ENCODE results near the gene WDR88. TPM values are rescaled to one million over a fixed set of nuclear protein-coding genes. Genes with fewer than 3 reads are reported as not detected.

WDR88 gene
- total and polyA plus RNA-seq, 4 donors = 0.08 TPM; not detected in 2

DNA sequence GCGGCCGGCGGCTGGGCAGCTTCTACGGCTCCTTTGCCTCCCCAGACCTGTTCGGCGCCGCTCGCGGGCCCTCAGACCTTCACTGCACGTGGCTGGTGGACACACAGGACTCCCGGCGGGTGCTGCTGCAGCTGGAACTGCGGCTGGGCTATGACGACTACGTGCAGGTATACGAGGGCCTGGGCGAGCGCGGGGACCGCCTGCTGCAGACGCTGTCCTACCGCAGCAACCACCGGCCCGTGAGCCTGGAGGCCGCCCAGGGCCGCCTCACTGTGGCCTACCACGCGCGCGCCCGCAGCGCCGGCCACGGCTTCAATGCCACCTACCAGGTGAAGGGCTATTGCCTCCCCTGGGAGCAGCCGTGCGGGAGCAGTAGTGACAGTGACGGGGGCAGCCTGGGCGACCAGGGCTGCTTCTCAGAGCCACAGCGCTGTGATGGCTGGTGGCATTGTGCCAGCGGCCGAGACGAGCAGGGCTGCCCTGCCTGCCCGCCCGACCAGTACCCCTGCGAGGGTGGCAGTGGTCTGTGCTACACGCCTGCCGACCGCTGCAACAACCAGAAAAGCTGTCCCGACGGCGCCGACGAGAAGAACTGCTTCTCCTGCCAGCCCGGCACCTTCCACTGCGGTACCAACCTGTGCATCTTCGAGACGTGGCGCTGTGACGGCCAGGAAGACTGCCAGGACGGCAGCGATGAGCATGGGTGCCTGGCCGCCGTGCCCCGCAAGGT, 73.8 kb downstream of the WDR88 start:
- H3K4me3 ChIP-seq (ENCODE audit: low read depth in 1 of 3, low read length in 3 of 3) = no peak overlapping the region
- no peak overlapping the region for H3K27ac ChIP-seq (ENCODE audit: low read depth in 1 of 2, low read length in 2 of 2)
- no peak for DNase-seq (ENCODE audit: low spot score)
- H3K4me1 ChIP-seq (ENCODE audit: control insufficient read depth in 4 of 4, insufficient read depth in 4 of 4, low read length in 3 of 4) = peaks cover 0 to 32% (median 20%) of the 10 kb centered on the region in 4 donors
- WGBS = 96% methylated on average over 64 of the region's 64 CpGs
- no peak overlapping the region for H3K9ac ChIP-seq (ENCODE audit: low read depth in 1 of 2, low read length in 2 of 2)
- H3K9me3 ChIP-seq (ENCODE audit: control insufficient read depth in 4 of 4, low read length in 3 of 4) = no peaks in the 10 kb centered on the region
- no peaks in the 10 kb centered on the region for H3K27me3 ChIP-seq (ENCODE audit: control insufficient read depth in 4 of 4, insufficient read depth in 4 of 4, low read length in 3 of 4)
- H3K36me3 ChIP-seq (ENCODE audit: control insufficient read depth in 4 of 4, insufficient read depth in 3 of 4, low read depth in 1 of 4, low read length in 3 of 4) = peaks cover 0 to 34% (median 11%) of the 10 kb centered on the region in 4 donors
- no peak for TF ChIP-seq EGR1 (IDR thresholded peaks at IDR 0.05; ENCODE audit: low read depth in 2 of 2)
- TF ChIP-seq, protein P1, sequence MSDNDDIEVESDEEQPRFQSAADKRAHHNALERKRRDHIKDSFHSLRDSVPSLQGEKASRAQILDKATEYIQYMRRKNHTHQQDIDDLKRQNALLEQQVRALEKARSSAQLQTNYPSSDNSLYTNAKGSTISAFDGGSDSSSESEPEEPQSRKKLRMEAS (IDR thresholded peaks at IDR 0.05) = no peak
- TF ChIP-seq SP1 (IDR thresholded peaks at IDR 0.05) = no peak
- TF ChIP-seq RAD21 (IDR thresholded peaks at IDR 0.05) = no peak
- TF ChIP-seq, protein P2, sequence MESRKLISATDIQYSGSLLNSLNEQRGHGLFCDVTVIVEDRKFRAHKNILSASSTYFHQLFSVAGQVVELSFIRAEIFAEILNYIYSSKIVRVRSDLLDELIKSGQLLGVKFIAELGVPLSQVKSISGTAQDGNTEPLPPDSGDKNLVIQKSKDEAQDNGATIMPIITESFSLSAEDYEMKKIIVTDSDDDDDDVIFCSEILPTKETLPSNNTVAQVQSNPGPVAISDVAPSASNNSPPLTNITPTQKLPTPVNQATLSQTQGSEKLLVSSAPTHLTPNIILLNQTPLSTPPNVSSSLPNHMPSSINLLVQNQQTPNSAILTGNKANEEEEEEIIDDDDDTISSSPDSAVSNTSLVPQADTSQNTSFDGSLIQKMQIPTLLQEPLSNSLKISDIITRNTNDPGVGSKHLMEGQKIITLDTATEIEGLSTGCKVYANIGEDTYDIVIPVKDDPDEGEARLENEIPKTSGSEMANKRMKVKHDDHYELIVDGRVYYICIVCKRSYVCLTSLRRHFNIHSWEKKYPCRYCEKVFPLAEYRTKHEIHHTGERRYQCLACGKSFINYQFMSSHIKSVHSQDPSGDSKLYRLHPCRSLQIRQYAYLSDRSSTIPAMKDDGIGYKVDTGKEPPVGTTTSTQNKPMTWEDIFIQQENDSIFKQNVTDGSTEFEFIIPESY (IDR thresholded peaks at IDR 0.05) = no peak
- TF ChIP-seq, protein P3, sequence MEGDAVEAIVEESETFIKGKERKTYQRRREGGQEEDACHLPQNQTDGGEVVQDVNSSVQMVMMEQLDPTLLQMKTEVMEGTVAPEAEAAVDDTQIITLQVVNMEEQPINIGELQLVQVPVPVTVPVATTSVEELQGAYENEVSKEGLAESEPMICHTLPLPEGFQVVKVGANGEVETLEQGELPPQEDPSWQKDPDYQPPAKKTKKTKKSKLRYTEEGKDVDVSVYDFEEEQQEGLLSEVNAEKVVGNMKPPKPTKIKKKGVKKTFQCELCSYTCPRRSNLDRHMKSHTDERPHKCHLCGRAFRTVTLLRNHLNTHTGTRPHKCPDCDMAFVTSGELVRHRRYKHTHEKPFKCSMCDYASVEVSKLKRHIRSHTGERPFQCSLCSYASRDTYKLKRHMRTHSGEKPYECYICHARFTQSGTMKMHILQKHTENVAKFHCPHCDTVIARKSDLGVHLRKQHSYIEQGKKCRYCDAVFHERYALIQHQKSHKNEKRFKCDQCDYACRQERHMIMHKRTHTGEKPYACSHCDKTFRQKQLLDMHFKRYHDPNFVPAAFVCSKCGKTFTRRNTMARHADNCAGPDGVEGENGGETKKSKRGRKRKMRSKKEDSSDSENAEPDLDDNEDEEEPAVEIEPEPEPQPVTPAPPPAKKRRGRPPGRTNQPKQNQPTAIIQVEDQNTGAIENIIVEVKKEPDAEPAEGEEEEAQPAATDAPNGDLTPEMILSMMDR (IDR thresholded peaks at IDR 0.05; ENCODE audit: low read depth, low read length, missing input control) = no peak
- no peak for TF ChIP-seq HNF4A (conservative IDR thresholded peaks at IDR 0.05)
- TF ChIP-seq, protein P4, sequence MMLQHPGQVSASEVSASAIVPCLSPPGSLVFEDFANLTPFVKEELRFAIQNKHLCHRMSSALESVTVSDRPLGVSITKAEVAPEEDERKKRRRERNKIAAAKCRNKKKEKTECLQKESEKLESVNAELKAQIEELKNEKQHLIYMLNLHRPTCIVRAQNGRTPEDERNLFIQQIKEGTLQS (IDR thresholded peaks at IDR 0.05) = no peak
- TF ChIP-seq YY1 (IDR thresholded peaks at IDR 0.05) = no peak
- no peak for TF ChIP-seq GABPA (IDR thresholded peaks at IDR 0.05 in 1 of 2, conservative IDR thresholded peaks at IDR 0.05 in 1 of 2)
- no peak for TF ChIP-seq RXRA (IDR thresholded peaks at IDR 0.05)
- no peak for TF ChIP-seq FOXA2 (IDR thresholded peaks at IDR 0.05)
- no peak for TF ChIP-seq TAF1 (conservative IDR thresholded peaks at IDR 0.05)
- no peak for TF ChIP-seq JUND (IDR thresholded peaks at IDR 0.05)
- TF ChIP-seq FOXA1 (IDR thresholded peaks at IDR 0.05) = no peak
- TF ChIP-seq, protein P5, sequence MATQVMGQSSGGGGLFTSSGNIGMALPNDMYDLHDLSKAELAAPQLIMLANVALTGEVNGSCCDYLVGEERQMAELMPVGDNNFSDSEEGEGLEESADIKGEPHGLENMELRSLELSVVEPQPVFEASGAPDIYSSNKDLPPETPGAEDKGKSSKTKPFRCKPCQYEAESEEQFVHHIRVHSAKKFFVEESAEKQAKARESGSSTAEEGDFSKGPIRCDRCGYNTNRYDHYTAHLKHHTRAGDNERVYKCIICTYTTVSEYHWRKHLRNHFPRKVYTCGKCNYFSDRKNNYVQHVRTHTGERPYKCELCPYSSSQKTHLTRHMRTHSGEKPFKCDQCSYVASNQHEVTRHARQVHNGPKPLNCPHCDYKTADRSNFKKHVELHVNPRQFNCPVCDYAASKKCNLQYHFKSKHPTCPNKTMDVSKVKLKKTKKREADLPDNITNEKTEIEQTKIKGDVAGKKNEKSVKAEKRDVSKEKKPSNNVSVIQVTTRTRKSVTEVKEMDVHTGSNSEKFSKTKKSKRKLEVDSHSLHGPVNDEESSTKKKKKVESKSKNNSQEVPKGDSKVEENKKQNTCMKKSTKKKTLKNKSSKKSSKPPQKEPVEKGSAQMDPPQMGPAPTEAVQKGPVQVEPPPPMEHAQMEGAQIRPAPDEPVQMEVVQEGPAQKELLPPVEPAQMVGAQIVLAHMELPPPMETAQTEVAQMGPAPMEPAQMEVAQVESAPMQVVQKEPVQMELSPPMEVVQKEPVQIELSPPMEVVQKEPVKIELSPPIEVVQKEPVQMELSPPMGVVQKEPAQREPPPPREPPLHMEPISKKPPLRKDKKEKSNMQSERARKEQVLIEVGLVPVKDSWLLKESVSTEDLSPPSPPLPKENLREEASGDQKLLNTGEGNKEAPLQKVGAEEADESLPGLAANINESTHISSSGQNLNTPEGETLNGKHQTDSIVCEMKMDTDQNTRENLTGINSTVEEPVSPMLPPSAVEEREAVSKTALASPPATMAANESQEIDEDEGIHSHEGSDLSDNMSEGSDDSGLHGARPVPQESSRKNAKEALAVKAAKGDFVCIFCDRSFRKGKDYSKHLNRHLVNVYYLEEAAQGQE (IDR thresholded peaks at IDR 0.05) = no peak
- no peak for TF ChIP-seq NR2F2 (IDR thresholded peaks at IDR 0.05)
